HG03432 (cell line): ENCODE results near the gene WDFY1.
"Not testable (repeated sequence)": the region's sequence is repeated elsewhere in the genome, so short reads cannot be mapped to it uniquely, and the experiment has no call there.

Experiments used
- ATAC-seq: cut with Tn5 transposase; IDR thresholded peaks from one replicate; pipeline ENCODE4 v1.9.1; 2021; ENCODE audit warnings: mild to moderate bottlenecking, moderate library complexity; ENCODE audit not compliant: unreplicated experiment

WDFY1 gene

DNA sequence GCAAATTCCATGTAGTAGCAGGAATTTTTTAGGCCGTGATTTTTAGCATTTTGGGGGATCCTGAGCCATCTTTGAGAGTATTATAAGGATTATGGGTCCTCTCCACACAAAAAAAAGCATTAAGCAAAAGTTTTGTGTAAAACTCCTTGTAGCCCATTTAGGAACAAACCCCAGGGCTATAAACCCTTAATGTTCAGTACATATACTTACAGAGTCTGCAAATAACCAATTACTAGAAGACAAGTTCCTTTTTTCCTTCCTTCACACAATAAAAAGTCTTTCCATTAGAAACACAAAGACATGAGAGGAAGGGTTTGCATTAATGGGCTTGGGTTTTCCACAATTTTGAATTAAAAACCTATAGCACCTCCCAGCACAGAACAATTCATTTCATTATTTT, 44.6 kb downstream of the WDFY1 start:
- no peak for ATAC-seq

DNA sequence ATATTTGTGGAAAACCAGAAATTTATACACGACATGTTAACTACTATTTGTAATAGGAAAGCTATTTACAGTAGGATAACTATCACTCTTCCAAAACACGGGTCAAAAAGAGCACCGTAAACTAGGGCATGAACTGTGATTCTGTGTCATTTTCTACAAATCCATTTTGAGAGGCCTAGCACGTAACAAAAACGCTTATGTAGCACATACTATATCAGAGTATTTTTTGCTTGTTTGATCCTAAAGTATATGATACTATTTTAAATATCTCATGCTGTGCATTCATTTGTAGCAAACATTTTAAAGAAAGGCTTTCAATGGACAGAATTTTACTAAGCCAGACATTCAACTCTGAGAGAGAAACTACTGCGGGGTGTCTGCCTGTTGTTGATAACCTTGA, 45.1 kb downstream of the WDFY1 start:
- no peak for ATAC-seq

DNA sequence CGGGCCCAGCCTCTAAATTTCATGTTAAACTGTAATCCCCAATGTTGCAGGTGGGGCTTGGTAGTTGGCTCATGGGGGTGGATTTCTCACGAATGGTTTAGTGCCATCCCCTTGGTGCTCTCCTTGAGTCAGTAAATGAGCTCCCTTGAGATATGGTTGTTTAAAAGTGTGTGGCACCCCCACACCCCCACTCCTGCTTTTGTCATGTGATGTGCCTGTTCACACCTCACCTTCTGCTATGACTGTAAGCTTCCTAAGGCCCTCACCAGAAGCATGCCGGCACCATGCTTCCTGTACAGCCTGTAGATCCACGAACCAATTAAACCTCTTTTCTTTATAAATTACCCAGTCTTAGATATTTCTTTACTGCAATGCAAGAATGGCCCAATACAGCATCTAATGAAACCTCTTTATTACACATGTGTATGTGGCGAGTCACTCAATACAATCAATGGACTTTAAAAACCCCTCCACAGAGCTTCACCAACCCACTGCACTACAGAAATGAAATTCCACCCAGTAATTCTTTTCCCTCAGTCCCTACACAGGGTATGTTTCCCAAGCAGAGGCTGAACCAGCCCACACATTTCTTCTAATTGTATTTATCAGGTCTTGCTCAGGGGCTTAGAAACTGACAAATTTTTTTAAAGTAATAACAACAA, 47.3 kb downstream of the WDFY1 start:
- no peak for ATAC-seq

GRCh38 chr2:223896833-223897311, 48.3 kb downstream of the WDFY1 start:
- ATAC-seq: peak; percentile 72

- ATAC-seq: no peak
These were observed 50.2 kb downstream of the WDFY1 start for GRCh38 chr2:223894968-223895367.

DNA sequence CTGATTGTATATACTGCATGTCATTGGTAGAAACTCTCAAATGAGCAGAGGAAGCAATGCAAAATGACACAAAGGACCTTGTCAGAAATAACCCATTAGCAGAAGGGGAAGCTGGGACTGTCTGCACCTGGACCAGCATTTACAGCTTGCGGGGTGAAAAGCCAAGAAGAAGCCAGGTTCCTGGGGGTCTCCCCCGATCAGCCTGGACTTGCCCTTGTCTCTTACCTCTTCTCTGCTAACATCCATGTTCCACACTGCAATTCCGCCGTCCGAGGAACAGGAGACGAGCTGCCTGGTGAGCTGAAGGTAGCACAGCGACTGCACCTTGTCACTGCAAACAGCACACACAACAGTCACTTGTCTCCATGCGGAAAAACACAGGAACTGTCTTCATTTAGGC, 51.1 kb downstream of the WDFY1 start:
- ATAC-seq: no peak

GRCh38 chr2:223890721-223891120, 54.4 kb downstream of the WDFY1 start:
- ATAC-seq: no peak

GRCh38 chr2:223889229-223889628, 55.9 kb downstream of the WDFY1 start:
- ATAC-seq: no peak

GRCh38 chr2:223888251-223888650, 56.9 kb downstream of the WDFY1 start:
- no peak for ATAC-seq

DNA sequence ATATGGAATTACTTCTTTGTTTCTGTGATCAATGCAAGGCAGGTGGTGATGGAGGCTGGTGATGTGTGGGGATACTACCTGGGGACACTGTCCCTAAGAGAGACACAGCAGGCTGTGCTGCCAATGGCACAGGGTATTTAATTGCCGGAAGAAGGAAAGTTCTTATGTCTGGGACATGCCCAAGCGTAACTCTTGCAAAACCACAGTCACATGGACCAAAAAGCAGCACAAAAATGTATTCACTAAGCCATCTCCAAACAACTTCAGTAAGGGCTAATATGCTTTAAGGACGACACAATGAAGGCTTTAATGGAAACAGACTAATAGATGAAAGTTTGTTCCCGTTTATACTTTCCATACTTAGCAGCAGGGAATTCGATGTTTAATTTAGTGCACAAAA, 58.0 kb downstream of the WDFY1 start:
- ATAC-seq: no peak

GRCh38 chr2:223886726-223887125, 58.4 kb downstream of the WDFY1 start:
- no peak for ATAC-seq

- peak; percentile 91 for ATAC-seq
These were observed 60.7 kb downstream of the WDFY1 start for GRCh38 chr2:223884399-223884798.

DNA sequence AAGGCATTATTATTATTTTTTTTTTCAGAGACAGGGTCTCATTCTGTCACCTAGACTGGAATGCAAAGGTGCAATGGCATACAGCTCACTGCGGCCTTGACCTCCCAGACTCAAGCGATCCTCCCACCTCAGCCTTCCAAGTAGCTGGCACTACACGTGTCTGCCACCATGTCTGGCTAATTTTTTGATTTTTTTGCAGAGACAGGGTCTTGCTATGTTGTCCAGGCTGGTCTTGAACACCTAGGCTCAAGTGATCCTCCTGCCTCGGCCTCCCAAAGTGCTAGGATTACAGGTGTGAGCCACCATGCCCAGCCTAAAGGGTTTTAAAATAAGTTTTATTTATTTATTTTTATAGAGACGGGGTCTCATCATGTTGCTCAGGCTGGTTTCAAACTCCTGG, 62.4 kb downstream of the WDFY1 start:
- no peak for ATAC-seq

DNA sequence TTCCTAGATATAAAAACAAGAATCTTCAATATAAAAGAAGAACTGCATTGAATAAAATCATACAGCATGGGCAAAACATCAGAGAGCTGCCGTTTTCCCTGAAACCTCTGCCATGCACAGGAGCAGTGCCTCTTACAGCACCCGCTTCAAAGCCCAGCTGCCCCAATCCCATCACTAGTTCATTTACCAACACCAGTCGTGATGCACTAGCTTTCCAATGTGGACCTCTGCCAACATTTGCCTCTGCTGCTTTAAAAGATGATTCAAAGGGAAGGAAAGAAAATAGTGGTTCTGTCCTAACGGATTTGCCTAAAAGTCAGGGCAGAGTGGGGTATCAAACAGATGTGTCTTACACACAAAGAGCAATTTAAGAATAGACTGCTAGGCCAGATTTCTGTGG, 64.3 kb downstream of the WDFY1 start:
- ATAC-seq: no peak

- ATAC-seq: peak; percentile 53
These were observed 67.3 kb downstream of the WDFY1 start for GRCh38 chr2:223877721-223878410.

GRCh38 chr2:223873672-223874071, 71.5 kb downstream of the WDFY1 start:
- no peak for ATAC-seq

- not testable (repeated sequence) for ATAC-seq
These were observed 72.4 kb downstream of the WDFY1 start for GRCh38 chr2:223872772-223873171.

DNA sequence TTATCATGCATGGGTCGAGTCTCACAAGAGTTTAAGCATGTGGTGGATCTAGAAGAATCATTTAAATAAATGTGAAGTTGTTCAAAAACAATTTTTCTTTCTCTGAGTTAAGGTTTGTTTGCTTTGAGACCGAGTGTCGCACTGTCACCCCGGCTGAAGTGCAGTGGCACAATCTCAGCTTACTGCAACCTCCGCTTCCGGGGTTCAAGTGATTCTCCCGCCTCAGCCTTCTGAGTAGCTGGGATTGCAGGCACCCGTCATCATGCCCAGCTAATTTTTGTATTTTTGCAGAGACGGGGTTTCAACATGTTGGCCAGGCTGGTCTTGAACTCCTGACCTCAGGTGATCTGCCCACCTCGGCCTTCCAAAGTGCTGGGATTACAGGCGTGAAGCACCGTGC, 73.5 kb downstream of the WDFY1 start:
- not testable (repeated sequence) for ATAC-seq

DNA sequence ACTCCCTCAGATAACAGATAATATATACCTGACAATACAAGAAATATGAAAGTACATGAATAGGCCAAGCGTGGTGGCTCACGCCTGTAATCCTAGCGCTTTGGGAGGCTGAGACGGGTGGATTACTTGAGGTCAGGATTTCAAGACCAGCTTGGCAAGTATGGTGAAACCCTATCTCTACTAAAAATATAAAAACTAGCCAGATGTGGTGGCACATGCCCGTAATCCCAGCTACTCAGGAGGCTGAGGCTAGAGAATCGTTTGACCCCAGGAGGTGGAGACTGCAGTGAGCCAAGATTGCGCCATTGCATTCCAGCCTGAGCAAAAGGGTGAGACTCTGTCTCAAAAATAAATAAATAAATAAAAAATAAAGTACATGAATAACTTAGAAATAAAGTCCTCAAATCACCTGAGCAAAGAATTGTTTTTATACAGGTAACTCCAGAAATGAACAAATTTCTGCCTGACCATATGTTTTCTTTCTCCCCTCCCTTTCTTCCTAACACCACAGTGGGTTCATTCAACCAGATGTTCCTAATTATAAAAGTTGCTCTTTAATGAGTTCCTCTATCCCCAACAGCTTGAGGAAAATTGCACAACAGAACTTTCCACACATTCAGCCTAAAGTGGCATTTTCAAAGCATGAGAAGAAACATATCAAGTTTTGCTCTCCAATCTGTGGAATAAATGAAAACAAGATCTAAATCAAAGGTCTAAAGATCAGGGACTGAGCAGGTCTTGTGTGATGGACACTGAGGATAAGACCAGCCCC, 74.1 kb downstream of the WDFY1 start:
- ATAC-seq: no peak

DNA sequence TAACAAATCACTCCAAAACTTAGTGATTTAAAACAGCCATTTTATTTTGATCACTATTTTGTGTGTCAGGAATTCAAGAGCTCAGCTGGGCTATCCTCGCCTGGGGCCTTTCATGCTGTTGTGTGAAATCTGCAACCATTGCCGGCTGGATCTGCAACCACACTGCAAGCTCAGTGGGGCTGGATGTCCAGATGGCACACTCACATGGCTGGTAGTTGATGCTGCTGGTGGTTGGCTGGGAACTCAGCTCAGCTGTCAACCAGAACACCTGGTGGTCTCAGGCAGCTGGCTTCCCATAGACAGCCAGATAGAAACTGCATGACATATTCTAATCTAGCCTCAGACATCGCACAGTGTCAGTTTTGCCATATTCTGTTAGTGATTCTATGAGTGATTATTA, 77.1 kb downstream of the WDFY1 start:
- peak; percentile 71 for ATAC-seq

DNA sequence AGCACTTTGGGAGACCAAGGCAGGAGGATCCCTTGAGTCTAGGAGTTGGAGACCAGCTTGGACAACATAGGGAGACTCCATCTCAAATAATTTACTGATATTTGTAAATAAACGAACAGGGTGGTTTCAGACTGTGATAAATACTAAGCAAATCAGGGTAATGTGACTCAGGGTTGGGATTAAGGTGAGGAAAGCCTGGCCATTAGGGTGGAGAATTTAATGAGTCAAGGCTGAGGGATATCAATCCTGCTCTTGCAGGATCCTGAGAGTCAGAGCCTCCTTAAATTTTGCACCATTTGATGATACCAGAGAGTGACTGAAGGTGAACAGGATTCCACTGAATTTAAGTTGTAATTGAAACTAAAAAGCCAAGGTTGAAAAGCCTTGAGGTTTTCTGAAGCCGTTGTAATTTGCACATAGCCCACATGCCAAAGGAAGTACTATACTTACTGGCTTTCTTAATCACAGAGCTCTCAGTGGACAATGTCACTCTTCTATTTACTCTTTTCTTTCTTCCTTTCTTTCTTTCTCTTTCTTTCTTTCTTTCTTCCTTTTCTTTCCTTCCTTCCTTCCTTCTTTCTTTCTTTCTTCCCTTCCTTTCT, 79.1 kb downstream of the WDFY1 start:
- ATAC-seq: peak; percentile 39
